ENCODE results near the gene HTR1D.
"Not testable (repeated sequence)": the region's sequence is repeated elsewhere in the genome, so short reads cannot be mapped to it uniquely, and the experiment has no call there.

The HTR1D gene

DNA sequence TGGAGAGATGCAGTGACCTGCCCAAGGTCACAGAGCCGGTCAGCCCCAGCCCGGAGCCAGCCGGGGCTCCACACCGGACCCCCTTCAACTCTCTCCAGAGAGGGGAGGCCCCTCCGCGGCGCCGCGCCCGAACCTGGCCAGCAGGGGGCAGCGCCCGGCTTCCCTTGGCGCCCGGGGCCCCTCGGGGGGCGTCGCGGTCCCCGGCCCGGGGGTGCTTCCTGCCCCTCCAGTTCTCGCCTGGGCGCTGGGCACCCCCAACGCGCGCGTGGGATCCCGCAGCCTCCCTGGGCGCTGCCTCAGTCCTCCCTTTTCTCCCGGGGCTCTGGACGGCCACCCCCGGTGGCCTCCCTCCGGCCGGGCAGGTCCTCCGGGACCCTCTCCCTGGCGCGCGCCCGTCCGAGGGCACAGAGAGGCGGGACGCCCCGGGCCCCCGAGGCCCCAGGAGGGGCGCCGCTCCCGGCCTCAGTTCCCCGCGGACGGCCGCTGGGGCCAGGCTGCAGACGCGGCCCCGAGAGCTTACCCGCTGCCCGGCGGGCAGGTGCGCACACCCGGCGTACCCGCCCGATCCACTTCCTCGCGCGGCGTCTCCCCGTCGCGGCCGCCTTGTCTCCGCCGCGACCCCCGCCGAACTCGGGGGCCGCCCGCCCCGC, 406 bp downstream of the HTR1D start:
- peak; percentile 32 for DNase-seq

DNA sequence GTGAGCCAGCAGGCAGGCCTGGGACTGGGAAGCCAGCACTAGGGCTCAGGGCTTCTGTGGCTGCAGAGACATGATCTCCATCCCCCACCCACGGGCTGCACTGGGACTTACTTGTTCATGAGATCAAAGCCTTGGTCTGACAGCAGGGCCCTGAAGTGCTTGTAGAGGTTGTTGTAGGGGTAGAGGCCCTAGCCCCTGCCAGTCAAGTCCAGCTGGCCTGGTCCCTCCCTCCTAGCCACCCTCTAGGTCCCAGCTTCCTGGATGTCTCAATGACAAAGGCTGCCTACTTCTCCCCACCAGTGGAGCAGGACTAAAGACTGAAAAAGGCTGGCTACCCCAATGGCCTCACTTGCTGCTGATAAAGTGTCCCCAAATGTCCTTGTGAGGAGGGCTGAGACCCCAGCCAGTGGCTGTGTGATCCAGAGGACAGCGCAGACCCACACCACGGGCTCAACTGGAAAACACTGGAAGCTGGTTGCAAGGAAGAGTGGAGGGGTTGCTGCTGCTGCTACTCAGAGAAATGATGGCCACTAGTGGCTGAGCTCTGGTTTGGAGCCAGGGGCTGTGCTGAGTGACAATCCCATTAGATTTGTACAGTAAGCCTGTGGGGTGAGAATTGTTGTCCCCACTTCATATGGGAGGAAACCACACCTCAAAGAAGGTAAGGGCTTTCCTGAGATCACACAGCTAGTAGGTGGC, 1.4 kb downstream of the HTR1D start:
- no peak for DNase-seq

DNA sequence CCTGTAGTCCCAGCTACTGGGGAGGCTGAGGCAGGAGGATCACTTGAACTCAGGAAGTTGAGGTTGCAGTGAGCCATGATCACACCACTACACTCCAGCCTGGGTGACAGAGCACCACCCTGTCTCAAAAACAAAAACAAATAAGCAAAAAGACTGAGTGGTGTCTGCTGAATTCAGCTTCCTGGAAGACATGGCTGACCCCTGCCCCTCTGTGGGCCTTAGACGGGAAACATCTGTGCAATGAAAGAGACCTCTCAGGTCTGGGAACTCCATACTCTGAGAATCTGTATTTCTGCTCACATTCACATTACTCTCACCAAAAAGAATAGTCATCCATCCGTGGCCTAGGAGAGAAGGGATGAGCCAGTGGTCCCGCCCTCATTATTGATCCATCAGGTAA, 2.0 kb downstream of the HTR1D start:
- DNase-seq, result no peak

DNA sequence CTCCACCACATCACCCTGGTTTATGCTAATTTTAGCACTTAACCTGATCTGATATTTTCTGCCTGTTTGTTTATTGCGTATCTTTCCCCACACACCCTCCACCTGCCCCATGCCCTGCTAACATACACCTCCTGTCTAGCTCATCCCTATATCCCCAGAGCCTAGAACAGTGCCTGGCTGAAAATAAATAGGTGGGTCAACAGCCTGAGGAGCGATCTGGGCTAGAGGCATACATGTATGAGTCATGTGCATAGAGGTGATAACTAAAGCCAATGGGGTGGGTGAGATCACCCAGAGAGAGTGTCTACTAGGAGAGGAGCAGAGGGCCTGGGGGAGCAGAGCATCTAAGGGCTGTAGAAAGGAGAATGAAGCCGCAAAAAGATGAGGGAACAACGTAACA, 2.7 kb downstream of the HTR1D start:
- DNase-seq, result no peak

DNA sequence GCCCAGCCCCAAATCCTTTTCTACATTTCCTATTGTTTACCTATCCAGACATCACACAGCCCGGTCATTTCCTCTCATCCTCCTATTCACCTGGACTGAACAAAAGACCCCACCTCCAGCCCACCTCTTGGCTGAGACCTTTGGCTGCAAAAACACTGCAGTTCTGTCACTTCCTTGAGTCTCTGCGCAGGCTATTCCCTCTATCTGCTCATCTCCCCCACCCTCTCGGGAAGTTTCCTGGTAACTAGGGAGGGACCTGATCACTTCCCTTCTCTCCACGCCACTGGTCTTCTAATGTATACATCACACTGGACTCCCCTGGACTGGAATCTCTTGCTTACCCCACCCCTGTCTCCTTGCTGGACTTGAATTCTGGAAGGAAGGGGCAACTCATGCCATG, 5.3 kb downstream of the HTR1D start:
- no peak for DNase-seq

DNA sequence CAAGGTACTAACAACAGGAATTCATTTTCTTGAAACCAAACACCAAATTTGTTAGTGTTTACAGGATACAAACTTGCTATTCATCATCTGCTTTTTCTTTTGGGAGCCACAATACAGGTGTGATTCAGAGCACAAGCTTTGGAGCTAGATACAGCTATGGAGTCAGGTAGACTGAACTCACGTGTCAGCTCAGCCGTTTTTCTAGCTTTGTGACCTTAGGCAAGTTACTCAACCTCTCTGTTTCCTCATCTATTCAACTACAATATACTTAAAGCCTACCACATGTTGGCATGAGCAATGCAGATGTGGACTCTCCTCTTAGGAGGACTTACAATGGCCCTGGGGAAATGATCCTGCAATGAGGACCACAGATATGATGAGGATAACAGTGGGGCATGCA, 6.3 kb downstream of the HTR1D start:
- no peak for DNase-seq

DNA sequence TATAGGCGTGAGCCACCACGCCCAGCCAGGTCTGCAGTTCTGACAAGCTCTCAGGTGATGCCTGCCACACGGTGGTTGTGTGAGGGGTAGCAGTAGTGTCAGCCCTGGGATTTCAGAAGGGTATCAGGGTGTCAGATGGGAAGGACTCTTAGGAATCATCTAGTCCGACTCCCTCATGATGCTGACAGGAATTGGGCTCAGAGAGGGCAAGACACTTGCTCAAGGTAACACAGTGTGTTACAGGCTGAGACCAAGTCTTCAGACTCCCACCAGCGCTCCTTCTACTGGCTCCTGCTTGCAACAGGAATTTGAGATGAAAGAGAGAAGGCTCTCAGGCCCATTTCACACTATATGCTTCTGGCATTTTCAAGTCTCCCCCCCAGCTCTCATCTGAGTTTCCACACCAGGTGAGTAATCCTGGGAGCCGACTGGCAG, 6.9 kb downstream of the HTR1D start:
- no peak for DNase-seq

DNA sequence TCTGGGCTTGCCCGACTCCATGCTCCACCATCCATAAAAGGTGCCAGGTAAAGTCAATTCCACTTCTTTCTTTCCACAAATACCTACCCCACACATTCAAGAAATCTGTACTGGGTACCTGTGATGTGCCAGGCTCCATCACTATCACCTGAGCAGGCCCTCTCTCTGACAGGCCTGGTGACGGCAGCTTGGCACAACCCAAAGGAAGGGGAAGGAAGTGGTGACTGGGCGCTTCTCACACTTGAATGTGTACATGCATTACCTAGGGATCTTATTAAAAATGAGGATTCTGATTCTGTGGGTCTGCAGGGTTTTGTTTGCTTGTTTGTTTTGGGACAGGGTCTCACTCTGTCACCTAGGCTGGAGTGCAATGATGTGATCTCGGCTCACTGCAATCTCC, 7.5 kb downstream of the HTR1D start:
- DNase-seq, result no peak

DNA sequence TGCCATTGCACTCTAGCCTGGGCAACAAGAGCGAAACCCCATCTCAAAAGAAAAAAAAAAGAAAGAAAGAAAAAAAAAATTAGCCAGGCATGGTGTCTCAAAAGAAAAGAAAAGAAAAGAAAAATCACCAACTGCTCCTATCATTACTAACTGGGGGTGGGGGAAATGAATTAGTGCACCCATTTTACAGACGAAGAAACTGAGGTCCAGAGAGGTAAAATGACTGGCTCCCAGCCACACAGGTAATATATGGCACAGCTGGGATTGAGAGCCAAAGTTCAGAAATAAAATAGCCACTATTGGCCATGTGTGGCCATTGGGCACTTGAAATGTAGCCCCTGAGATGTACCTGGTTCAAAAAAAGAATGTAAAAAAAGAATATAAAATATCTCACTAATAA, 8.8 kb downstream of the HTR1D start:
- DNase-seq, result no peak

DNA sequence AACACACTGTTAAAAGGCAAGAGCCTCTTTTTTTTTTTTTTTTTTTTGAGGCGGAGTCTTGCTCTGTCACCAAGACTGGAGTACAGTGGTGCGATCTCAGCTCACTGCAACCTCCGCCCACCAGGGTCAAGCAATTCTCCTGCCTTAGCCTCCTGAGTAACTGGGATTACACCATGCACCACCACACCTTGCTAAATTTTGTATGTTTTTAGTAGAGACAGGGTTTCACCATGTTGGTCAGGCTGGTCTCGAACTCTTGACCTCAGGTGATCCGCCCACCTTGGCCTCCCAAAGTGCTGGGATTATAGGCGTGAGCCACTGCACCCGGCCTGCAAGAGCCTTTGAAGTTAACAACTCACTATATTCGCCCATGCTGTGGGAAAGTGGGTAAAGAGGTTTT, 9.6 kb downstream of the HTR1D start:
- not testable (repeated sequence) for DNase-seq

DNA sequence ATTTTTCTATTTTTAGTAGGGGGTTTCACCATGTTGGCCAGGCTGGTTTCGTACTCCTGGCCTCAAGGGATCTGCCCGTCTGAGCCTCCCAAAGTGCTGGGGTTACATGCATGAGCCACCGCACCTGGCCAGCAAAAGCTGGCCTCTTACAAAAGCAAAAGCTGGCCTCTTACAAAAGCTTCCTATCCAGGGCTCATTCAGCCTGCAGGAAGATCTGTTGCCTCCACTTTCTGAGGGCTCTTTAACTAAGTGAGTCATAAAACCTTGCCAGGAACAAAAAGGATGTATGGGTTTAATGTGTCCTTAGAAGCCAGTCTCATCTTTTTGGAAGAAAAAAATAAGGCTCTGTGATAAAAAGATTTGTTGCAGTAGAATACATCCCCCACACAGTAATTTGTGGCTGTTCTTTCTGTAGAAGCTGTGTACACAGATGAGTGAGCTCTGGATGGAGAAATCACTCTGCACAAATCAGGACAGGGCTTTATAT, 15.0 kb downstream of the HTR1D start:
- DNase-seq, result no peak

DNA sequence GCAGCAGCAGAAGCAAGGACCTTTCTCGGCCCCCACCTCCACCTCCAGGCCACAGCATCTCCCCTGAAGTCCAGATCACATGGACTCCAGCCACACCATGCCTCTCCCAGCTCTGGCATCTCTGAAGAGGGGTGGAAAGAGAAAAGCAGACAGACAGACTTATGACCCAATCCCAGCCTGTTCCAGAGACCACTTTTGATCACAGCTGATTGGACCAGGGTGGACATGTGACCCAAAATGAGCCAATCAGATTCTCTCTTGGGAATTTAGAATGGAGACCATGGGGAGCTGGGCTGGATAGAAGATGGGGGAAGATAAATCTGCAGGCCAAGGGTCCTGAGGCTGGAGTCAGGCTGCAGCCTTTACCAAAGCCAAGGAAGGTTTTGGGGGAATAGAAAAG, 16.4 kb downstream of the HTR1D start:
- no peak for DNase-seq

DNA sequence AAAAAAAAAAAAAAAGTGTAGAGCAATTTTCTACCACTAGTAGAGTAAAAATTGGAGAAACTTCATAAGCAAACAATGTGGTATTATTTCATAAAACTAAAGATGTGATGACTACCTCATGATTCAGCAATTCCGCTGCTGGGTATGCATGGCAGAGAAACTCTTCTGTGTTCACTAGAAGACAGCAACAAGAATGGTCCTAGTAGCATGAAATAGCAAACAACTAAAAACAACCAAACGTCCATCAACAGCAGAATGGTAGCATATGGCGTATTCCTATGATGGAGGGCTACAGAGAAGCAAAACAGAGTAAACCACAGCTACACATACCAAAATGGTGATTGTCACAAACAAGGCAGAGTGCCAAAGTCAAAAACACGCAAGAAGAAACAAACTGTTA, 18.9 kb downstream of the HTR1D start:
- DNase-seq, result no peak

DNA sequence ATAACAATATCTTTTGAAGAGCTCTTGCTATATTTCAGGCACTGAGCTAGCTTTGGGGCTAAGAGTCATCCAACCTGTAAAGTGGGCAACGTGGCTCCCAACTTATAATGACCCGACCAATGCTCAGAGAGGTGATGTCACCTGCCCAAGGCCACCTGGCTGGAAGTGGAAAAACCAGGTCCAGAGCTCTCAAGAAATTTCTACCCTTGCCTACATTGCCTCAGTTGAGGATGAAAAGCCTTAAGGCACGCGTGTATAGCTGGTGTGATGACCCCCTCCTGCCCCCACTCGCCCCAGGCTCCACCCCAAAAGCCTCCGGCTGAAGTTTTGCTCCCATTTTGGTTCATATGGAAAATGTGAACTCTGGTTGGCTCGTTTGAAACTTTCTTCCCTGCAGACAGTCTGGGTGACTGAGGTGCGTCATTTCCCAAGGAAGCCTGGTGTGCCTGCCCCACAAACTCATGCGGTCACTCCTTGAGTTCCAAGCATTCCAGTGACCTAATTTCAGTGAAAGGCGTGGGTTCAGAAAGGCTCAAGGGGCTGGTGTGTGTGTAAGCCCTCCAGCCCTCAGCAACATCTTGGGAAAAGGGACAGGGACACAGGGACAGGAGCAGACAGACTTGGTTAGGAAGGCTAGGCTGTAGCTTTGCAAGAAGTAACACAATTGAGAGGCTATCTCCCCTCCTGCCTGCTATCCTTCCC, 20.5 kb downstream of the HTR1D start:
- no peak for DNase-seq

DNA sequence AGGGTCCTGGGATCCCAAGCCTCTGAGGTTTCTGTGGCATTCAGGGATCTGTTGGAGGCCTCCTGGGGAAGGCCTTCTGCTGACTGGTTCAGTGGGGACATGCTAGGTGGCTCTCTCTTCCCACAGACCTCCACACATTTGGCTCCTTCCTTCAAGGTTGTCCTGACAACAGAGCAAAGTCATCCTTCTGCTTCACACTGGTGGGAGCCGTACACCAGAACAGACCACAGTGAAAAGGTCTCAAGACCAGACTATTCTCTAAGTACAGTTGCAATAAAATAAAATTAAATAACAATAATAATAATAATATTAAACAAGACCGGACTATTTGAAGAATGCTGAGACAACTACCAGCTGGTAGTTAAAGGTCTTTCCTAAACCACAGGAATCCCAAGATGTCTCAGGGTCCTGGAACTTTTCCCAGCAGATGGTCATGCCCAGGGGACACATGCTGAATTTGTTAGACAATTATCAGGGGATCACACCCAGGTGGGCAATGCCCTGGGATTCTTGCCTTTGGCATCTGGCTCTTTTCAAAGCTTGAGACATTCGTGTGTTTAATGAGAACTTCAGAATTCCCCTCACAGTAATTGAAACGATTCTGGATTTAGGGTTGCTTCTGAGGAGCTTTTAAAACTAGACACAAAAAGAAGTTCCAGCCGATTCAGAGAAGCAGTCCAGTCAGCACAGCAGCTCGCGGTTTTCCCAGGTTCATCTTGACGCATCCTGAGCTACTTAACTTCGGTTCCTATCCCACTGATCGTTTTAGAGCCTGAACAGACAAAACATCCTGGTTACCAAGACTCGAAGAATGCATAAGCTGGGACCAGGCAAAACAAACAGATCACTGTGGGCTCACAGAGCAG, 22.9 kb downstream of the HTR1D start:
- no peak for DNase-seq

DNA sequence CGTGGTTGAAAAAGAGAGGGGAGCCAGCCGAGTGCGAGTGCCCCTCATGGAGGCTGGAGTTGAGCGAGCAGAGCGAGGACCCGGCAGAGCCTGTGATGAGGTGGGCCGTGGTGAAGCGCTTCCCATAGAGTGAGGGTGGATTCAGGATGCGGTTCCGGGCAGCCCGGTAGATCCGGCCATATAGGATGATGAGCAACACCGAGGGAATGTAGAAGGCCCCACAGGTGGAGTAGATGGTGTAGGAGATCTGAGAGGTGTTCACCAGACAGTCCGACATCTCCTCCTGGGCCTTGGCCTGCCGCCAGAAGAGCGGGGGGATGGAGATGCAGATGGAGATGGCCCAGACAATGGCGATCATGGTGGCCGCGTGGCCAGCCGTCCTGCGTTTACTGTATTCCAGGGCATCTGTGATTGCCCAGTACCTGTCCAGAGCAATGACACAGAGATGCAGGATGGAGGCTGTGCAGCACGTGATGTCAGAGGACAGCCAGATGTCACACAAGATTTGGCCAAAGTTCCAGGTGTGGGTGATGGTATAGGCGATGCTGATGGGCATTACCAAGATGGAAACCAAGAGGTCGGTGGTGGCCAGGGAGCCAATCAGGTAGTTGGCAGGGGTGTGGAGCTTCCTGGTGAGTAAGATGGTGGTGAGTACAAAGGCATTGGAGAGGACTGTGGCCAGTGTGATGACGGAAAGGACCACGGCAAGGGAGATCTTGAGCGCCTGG, 23.7 kb downstream of the HTR1D start:
- DNase-seq, result no peak

DNA sequence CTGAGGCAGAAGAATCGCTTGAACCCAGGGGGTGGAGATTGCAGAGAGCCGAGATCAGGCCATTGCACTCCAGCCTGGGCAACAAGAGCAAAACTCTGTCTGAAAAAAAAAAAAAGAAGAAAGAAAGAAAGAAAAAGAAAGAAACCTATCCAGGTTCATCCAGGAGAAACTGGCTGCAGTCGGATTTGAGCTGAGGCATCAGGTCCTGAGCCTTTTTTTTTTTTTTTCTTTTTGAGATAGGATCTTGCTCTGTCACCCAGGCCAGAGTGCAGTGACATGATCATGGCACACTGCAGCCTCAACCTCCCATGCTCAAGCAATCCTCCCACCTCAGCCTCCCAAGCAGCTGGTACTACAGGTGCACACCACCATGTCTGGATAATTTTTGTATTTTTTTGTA, 26.1 kb downstream of the HTR1D start:
- DNase-seq, result no peak

DNA sequence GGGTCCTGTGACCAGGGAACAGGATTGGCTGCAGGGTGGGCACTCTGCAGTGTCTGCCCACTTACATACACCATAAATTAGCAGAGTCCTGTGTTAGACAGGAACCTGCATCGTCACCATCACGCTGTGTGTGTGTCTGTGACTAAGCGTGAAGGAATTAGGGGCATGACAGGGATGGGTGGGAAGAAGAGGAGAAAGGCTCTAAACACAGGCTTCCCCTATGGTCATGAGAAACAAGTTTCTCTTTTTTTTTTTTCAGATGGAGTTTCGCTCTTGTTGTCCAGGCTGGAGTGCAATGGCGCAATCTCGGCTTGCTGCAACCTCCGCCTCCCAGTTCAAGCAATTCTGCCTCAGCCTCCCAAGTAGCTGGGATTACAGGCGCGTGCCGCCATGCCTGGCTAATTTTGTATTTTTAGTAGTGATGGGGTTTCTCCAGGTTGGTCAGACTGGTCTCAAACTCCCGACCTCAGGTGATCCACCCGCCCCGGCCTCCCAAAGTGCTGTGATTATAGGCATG, 28.3 kb downstream of the HTR1D start:
- not testable (repeated sequence) for DNase-seq

DNA sequence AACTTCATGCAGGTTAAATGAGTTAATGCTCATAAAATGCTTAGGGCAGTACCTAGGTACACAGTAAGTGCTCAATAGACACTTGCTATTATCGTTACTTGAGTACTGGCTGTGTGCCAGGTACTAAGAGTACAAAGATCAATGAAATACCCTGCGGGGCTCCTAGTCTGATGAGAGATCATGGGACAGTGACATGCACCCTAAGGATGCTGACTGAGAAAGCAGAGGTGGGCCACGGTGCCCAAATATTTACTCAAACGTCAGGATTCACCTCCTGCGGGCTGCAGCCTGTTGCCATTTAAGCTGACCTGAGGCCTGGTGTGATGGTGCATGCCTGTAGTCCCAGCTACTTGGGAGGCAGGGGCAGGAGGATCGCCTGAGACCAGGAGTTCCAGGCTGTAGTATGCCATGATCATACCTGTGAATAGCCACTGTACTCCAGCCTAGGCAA, 28.8 kb downstream of the HTR1D start:
- DNase-seq, result no peak

DNA sequence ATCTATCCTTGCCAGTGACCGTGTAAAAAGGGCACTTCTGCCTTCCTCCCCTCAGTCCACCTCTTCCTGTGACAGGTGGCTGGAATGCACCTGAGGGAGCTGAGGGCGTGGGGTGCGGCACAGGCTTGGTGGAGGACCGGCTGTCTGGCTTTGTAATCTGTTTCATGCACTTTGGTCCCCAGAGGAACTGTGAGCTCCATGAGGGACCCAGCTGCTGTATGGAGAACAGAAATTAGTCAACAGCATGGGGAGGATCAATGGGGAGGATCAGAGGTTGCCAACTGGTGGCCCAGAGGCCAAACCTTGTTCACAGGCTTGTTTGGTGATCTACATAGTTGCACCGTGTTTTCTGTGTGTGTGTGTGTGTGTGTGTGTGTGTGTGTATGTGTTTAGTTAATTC, 29.7 kb downstream of the HTR1D start:
- DNase-seq, result no peak

DNA sequence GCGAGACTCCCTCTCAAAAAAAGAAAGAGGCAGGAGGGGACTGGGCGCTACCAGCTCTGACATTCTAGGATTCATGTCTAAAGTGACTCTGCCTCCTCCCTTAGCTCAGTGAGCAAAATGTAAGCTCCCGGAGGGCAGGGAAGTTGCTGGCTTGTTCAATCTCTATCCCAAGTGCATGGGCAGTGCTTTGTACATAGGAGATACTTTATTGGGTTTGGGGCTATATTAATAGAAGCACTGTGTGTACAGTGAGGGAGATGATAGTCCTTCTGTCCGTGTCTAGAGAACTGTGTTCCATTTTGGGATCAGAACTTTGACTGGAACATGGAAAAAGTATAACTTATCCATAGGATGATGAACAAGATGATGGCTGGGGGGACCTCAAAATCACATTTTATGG, 31.9 kb downstream of the HTR1D start:
- no peak for DNase-seq

All from hematopoietic multipotent progenitor cell treated with erythropoietin and hydrocortisone succinate and interleukin-3 and kit ligand, for 4 days (in vitro differentiated cells).